Astrocyte of the cerebellum (primary cell): ENCODE results near the gene AGAP1.

Source experiments
- DNase-seq: peaks from one replicate; pipeline ENCODE4 v3.0.0-alpha.2; 2011; ENCODE audit warnings: low read depth
- H3K4me3 ChIP-seq: 2 replicates; pipeline ENCODE4 v1.5.1; 2011; ENCODE audit warnings: mild to moderate bottlenecking, low read depth, low read length, moderate library complexity
- CTCF ChIP-seq: IDR thresholded peaks from 2 replicates; pipeline ENCODE4 v1.5.1; 2012; ENCODE audit warnings: low read length, low read depth, moderate library complexity, mild to moderate bottlenecking; ENCODE audit errors: missing control alignments
- in situ Hi-C: cut with HindIII; loops from 2 replicates; pipeline ENCODE4 v1.10.0; 2017; ENCODE audit warnings: low sequenced_read_pairs

AGAP1 gene

GRCh38 chr2:235737840-235738239, 244.0 kb downstream of the AGAP1 start:
- no peak for TF ChIP-seq CTCF

GRCh38 chr2:235739704-235740415, 246.0 kb downstream of the AGAP1 start:
- no peak overlapping the region for H3K4me3 ChIP-seq
- in situ Hi-C loops = no loop called here
- no peak for DNase-seq
- no peak for TF ChIP-seq CTCF

More at GRCh38 chr2:235737840-235738239, 244.0 kb downstream of the AGAP1 start:
- H3K4me3 ChIP-seq = no peak overlapping the region
- in situ Hi-C loops = no loop called here
- no peak for DNase-seq

GRCh38 chr2:235740821-235741220, 247.0 kb downstream of the AGAP1 start:
- in situ Hi-C loops = no loop called here
- H3K4me3 ChIP-seq = no peak overlapping the region
- TF ChIP-seq CTCF = peak; percentile 35
- DNase-seq = no peak

GRCh38 chr2:235744161-235744560, 250.3 kb downstream of the AGAP1 start:
- in situ Hi-C loops = no loop called here
- no peak for DNase-seq

GRCh38 chr2:235745597-235745996, 251.8 kb downstream of the AGAP1 start:
- in situ Hi-C loops = no loop called here
- no peak for TF ChIP-seq CTCF
- no peak overlapping the region for H3K4me3 ChIP-seq
- no peak for DNase-seq

More at GRCh38 chr2:235744161-235744560, 250.3 kb downstream of the AGAP1 start:
- no peak for TF ChIP-seq CTCF
- no peak overlapping the region for H3K4me3 ChIP-seq

GRCh38 chr2:235746257-235746934, 252.6 kb downstream of the AGAP1 start:
- H3K4me3 ChIP-seq = no peak overlapping the region
- in situ Hi-C loops = no loop called here
- TF ChIP-seq CTCF = peak; percentile 84
- DNase-seq = peak; percentile 86
